ENCODE measurements around the gene OCEL1.

The OCEL1 gene

GRCh38 chr19:17214508-17215126 is 11.4 kb upstream of the OCEL1 start:
- no peaks in the 10 kb centered on the region for H3K9me3 ChIP-seq (ENCODE audit: control insufficient read depth, insufficient read depth, low read length)
- H3K79me2 ChIP-seq (ENCODE audit: control insufficient read depth, low read length): peaks cover 7% of the 10 kb centered on the region
- no peaks in the 10 kb centered on the region for H3K9me2 ChIP-seq (replicated peaks; ENCODE audit: control insufficient read depth, low read length)
- peak overlapping the region; percentile 81 for H3K4me3 ChIP-seq (ENCODE audit: low read length)
- H3K36me3 ChIP-seq (ENCODE audit: control insufficient read depth, low read length): peaks cover 66% of the 10 kb centered on the region
- TF ChIP-seq, protein P1, sequence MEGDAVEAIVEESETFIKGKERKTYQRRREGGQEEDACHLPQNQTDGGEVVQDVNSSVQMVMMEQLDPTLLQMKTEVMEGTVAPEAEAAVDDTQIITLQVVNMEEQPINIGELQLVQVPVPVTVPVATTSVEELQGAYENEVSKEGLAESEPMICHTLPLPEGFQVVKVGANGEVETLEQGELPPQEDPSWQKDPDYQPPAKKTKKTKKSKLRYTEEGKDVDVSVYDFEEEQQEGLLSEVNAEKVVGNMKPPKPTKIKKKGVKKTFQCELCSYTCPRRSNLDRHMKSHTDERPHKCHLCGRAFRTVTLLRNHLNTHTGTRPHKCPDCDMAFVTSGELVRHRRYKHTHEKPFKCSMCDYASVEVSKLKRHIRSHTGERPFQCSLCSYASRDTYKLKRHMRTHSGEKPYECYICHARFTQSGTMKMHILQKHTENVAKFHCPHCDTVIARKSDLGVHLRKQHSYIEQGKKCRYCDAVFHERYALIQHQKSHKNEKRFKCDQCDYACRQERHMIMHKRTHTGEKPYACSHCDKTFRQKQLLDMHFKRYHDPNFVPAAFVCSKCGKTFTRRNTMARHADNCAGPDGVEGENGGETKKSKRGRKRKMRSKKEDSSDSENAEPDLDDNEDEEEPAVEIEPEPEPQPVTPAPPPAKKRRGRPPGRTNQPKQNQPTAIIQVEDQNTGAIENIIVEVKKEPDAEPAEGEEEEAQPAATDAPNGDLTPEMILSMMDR (IDR thresholded peaks at IDR 0.05; ENCODE audit: low read depth, low read length, poor library complexity, severe bottlenecking): no peak
- peak overlapping the region; percentile 89 for H3K4me2 ChIP-seq (ENCODE audit: low read length)
- H4K20me1 ChIP-seq (ENCODE audit: control insufficient read depth, insufficient read depth, low read depth, low read length): peaks cover 3% of the 10 kb centered on the region; the same call in 1 of the 2 replicates
- peaks cover 8% of the 10 kb centered on the region for H3F3A ChIP-seq (ENCODE audit: control insufficient read depth, insufficient read depth)
- no peaks in the 10 kb centered on the region for H3K27me3 ChIP-seq (ENCODE audit: control insufficient read depth, low read length)
- H3K4me1 ChIP-seq (ENCODE audit: control insufficient read depth, low read length): peaks cover 38% of the 10 kb centered on the region
- H3K27ac ChIP-seq (ENCODE audit: low read depth, low read length): peak overlapping the region; percentile 69

GRCh38 chr19:17215127-17215971 is 10.7 kb upstream of the OCEL1 start, which contains the start of gene USE1:
Gene USE1, plus strand, starts transcription at chr19:17215357. Its CDS starts 49 bp downstream, at chr19:17215406.
- H3K4me3 ChIP-seq (ENCODE audit: low read length): peak within 1 kb of the TSS; percentile 81
- no peaks in the 10 kb centered on the region for H3K9me3 ChIP-seq (ENCODE audit: control insufficient read depth, insufficient read depth, low read length)
- peaks cover 8% of the 10 kb centered on the region for H3F3A ChIP-seq (ENCODE audit: control insufficient read depth, insufficient read depth)
- H3K4me1 ChIP-seq (ENCODE audit: control insufficient read depth, low read length): peaks cover 30% of the 10 kb centered on the region
- H3K9me2 ChIP-seq (replicated peaks; ENCODE audit: control insufficient read depth, low read length): no peaks in the 10 kb centered on the region
- peaks cover 7% of the 10 kb centered on the region for H3K79me2 ChIP-seq (ENCODE audit: control insufficient read depth, low read length)
- no peaks in the 10 kb centered on the region for H4K20me1 ChIP-seq (ENCODE audit: control insufficient read depth, insufficient read depth, low read depth, low read length)
- no peaks in the 10 kb centered on the region for H3K27me3 ChIP-seq (ENCODE audit: control insufficient read depth, low read length)
- H3K27ac ChIP-seq (ENCODE audit: low read depth, low read length): peak within 1 kb of the TSS; percentile 69
- TF ChIP-seq, protein P1 (IDR thresholded peaks at IDR 0.05; ENCODE audit: low read depth, low read length, poor library complexity, severe bottlenecking): no peak
- TF ChIP-seq EZH2phosphoT487 (IDR thresholded peaks at IDR 0.05; ENCODE audit: borderline replicate concordance, low read length): no peak
- peaks cover 60% of the 10 kb centered on the region for H3K36me3 ChIP-seq (ENCODE audit: control insufficient read depth, low read length)
- H3K4me2 ChIP-seq (ENCODE audit: low read length): peak within 1 kb of the TSS; percentile 89

- Histone ChIP-seq H3K27me3 (ENCODE audit: control insufficient read depth, low read length) (no peaks in the 10 kb centered on the region), H3K27ac (ENCODE audit: low read depth, low read length) (no peak overlapping the region), H4K20me1 (ENCODE audit: control insufficient read depth, insufficient read depth, low read depth, low read length) (no peaks in the 10 kb centered on the region)
Measured at GRCh38 chr19:17216058-17216670, 9.9 kb upstream of the OCEL1 start.

More at GRCh38 chr19:17216058-17216670, 9.9 kb upstream of the OCEL1 start:
- Histone ChIP-seq H3K4me3 (ENCODE audit: low read length) (peak overlapping the region; percentile 81), H3K4me1 (ENCODE audit: control insufficient read depth, low read length) (peaks cover 22% of the 10 kb centered on the region), H3F3A (ENCODE audit: control insufficient read depth, insufficient read depth) (peaks cover 8% of the 10 kb centered on the region), H3K79me2 (ENCODE audit: control insufficient read depth, low read length) (peaks cover 7% of the 10 kb centered on the region), H3K9me2 (replicated peaks; ENCODE audit: control insufficient read depth, low read length) (no peaks in the 10 kb centered on the region), H3K9me3 (ENCODE audit: control insufficient read depth, insufficient read depth, low read length) (no peaks in the 10 kb centered on the region), H3K36me3 (ENCODE audit: control insufficient read depth, low read length) (peaks cover 52% of the 10 kb centered on the region), H3K4me2 (ENCODE audit: low read length) (peak overlapping the region; percentile 89)
- no peak for TF ChIP-seq EZH2phosphoT487 (IDR thresholded peaks at IDR 0.05; ENCODE audit: borderline replicate concordance, low read length)
- TF ChIP-seq, protein P1 (IDR thresholded peaks at IDR 0.05; ENCODE audit: low read depth, low read length, poor library complexity, severe bottlenecking): no peak

Data from DOHH2 (cell line).